Heart left ventricle (tissue), 13 donors: ENCODE results near the gene PARVA.

Source experiments
- POLR2A ChIP-seq, 2 donors: fragments of 450-650 bp; IDR thresholded peaks; one replicate each; pipeline ENCODE4 v1.6.1; 2017; ENCODE audit warnings: antibody characterized with exemption in 2 of 2, mild to moderate bottlenecking in 2 of 2, moderate library complexity in 2 of 2
- TF ChIP-seq, protein P1 (sequence below), 12 donors: fragments of 200-600 bp; sonication (generic) in 4 of 12; IDR thresholded peaks; one replicate each; pipeline versions ENCODE4 v1.5.0 to v1.8.0; 2018 to 2022; ENCODE audit warnings: antibody characterized with exemption in 12 of 12, mild to moderate bottlenecking in 5 of 12
- donor health status: ischemic (EF 13 %, LVEDD 7.1; RV severe dilation, severe dysfunction).
- donor health status: DM: no; HTN: yes; CAD: no.
- donor health status: DM: no; HTN: no; CAD: no.
- donor health status: ischemic (EF 25% LVEDD 6.9; RV normal size, moderate dysfunction).
- donor health status: ischemic (EF 25% LVEDD 5.7; RV mildly dilated, moderate dysfunction).
- donor health status: ischemic (EF 35%, LVEDD 5.7; RV mildly dilated, moderate dysfunction).
- donor health status: nonischemic (EF 11% LVEDD 7.7; RV severe dilation, severe dysfunction).
- donor health status: DM: yes; HTN: yes; CAD: no.
- donor health status: PGD.
- donor health status: ischemic (EF 29% LVEDD 5.4; RV normal size, mild dysfunction).
- donor health status: nonischemic (EF 23%, LVEDD 6.1; RV moderate dilation, normal function).

DNA sequence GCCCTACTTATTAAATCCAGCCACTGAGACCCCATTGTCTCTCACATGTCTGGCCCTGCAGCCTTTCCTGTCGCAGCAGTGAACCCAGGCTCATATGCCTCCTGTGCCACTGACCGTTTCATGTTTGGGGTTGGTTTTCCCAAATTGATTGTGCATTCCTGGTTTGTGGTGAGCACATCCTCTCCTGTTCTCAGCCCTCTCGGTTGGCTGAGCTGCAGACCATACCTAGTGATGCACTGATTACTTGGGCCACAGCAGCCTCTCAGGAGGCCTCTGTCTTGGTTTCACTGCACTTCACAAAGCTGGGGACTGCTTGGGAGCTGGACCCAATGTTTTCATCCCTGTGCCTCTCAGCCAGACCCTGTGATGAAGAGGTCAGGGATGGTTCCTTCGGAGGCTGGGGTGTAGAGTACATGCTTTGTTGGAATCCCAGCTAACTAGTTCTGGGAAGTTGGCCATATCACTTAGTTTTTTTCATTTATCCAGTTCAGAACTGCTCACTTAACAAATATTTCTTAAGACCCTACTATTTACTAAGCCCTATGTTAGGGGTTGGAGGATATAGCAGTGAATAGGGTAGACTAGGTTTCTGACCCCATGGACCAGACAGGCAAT lies 30.9 kb downstream of the PARVA start:
- TF ChIP-seq, protein P1, sequence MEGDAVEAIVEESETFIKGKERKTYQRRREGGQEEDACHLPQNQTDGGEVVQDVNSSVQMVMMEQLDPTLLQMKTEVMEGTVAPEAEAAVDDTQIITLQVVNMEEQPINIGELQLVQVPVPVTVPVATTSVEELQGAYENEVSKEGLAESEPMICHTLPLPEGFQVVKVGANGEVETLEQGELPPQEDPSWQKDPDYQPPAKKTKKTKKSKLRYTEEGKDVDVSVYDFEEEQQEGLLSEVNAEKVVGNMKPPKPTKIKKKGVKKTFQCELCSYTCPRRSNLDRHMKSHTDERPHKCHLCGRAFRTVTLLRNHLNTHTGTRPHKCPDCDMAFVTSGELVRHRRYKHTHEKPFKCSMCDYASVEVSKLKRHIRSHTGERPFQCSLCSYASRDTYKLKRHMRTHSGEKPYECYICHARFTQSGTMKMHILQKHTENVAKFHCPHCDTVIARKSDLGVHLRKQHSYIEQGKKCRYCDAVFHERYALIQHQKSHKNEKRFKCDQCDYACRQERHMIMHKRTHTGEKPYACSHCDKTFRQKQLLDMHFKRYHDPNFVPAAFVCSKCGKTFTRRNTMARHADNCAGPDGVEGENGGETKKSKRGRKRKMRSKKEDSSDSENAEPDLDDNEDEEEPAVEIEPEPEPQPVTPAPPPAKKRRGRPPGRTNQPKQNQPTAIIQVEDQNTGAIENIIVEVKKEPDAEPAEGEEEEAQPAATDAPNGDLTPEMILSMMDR (IDR thresholded peaks at IDR 0.05) = no peak
- TF ChIP-seq POLR2A (IDR thresholded peaks at IDR 0.05) = no peak
